ENCODE measurements around the gene SUCLG2. TPM values are rescaled to one million over a fixed set of nuclear protein-coding genes. Genes with fewer than 3 reads are reported as not detected.
"Not testable (repeated sequence)": the region's sequence is repeated elsewhere in the genome, so short reads cannot be mapped to it uniquely, and the experiment has no call there.

SUCLG2 gene
- total RNA-seq, 2 experiments from 2014 or later: 81.3 to 85.3 TPM

GRCh38 chr3:67542502-67543250 lies 111.7 kb downstream of the SUCLG2 start:
- H3K4me3 Mint-ChIP-seq; H3K27me3 Mint-ChIP-seq (ENCODE audit: low read depth); CTCF ChIA-PET; H3K27ac Mint-ChIP-seq; intact Hi-C loops (cut with micrococcal nuclease); DNase-seq: not testable (repeated sequence)
- H3K4me1 Mint-ChIP-seq (ENCODE audit: low read depth): peaks cover 20% of the 10 kb centered on the region
- H3K36me3 Mint-ChIP-seq (ENCODE audit: low read depth): peaks cover 50% of the 10 kb centered on the region
- H3K9me3 Mint-ChIP-seq: peaks cover 19% of the 10 kb centered on the region

- Mint-ChIP-seq H3K27ac (no peak overlapping the region), H3K4me3 (no peak overlapping the region), H3K9me3 (peaks cover 21% of the 10 kb centered on the region), H3K27me3 (ENCODE audit: low read depth) (no peaks in the 10 kb centered on the region), H3K36me3 (ENCODE audit: low read depth) (peaks cover 44% of the 10 kb centered on the region), H3K4me1 (ENCODE audit: low read depth) (peaks cover 26% of the 10 kb centered on the region)
- intact Hi-C loops (cut with micrococcal nuclease): no loop called here
- no peak for DNase-seq
- CTCF ChIA-PET: interaction anchor here (0.6 kb wide), 1 partner anchor 120 kb away, joined by 3 read pairs; no protein-coding TSS in a partner anchor
Measured at GRCh38 chr3:67540198-67540894, 114.1 kb downstream of the SUCLG2 start.

- H3K27me3 Mint-ChIP-seq (ENCODE audit: low read depth); H3K27ac Mint-ChIP-seq; H3K4me3 Mint-ChIP-seq; intact Hi-C loops (cut with micrococcal nuclease); DNase-seq; CTCF ChIA-PET: not testable (repeated sequence)
- H3K9me3 Mint-ChIP-seq: peaks cover 17% of the 10 kb centered on the region
- peaks cover 36% of the 10 kb centered on the region for H3K4me1 Mint-ChIP-seq (ENCODE audit: low read depth)
- H3K36me3 Mint-ChIP-seq (ENCODE audit: low read depth): peaks cover 38% of the 10 kb centered on the region
Measured at GRCh38 chr3:67537203-67537602, 117.2 kb downstream of the SUCLG2 start.

- Mint-ChIP-seq H3K27ac (no peak overlapping the region), H3K4me1 (ENCODE audit: low read depth) (peaks cover 40% of the 10 kb centered on the region), H3K36me3 (ENCODE audit: low read depth) (peaks cover 24% of the 10 kb centered on the region), H3K27me3 (ENCODE audit: low read depth) (no peaks in the 10 kb centered on the region), H3K4me3 (no peak overlapping the region), H3K9me3 (peaks cover 16% of the 10 kb centered on the region)
- intact Hi-C loops (cut with micrococcal nuclease): no loop called here
- no peak for DNase-seq
- CTCF ChIA-PET: interaction anchor here (0.9 kb wide), 1 partner anchor 255 kb away, joined by 3 read pairs; no protein-coding TSS in a partner anchor
Measured at GRCh38 chr3:67535006-67535405, 119.4 kb downstream of the SUCLG2 start.

GRCh38 chr3:67534594-67534993 lies 119.8 kb downstream of the SUCLG2 start:
- no peak overlapping the region for H3K4me3 Mint-ChIP-seq
- no peak for DNase-seq
- no peaks in the 10 kb centered on the region for H3K27me3 Mint-ChIP-seq (ENCODE audit: low read depth)
- H3K27ac Mint-ChIP-seq: no peak overlapping the region
- intact Hi-C loops (cut with micrococcal nuclease): no loop called here
- H3K9me3 Mint-ChIP-seq: peaks cover 11% of the 10 kb centered on the region
- peaks cover 37% of the 10 kb centered on the region for H3K4me1 Mint-ChIP-seq (ENCODE audit: low read depth)
- CTCF ChIA-PET: interaction anchor here (0.9 kb wide), 1 partner anchor 255 kb away, joined by 3 read pairs; no protein-coding TSS in a partner anchor
- peaks cover 21% of the 10 kb centered on the region for H3K36me3 Mint-ChIP-seq (ENCODE audit: low read depth)

GRCh38 chr3:67531181-67532101 lies 123.0 kb downstream of the SUCLG2 start:
- peaks cover 39% of the 10 kb centered on the region for H3K4me1 Mint-ChIP-seq (ENCODE audit: low read depth)
- intact Hi-C loops (cut with micrococcal nuclease): no loop called here
- peaks cover 34% of the 10 kb centered on the region for H3K36me3 Mint-ChIP-seq (ENCODE audit: low read depth)
- CTCF ChIA-PET: interaction anchor here (0.9 kb wide), 1 partner anchor 109 kb away, joined by 3 read pairs; no protein-coding TSS in a partner anchor
- H3K27ac Mint-ChIP-seq: no peak overlapping the region
- no peak overlapping the region for H3K4me3 Mint-ChIP-seq
- DNase-seq: no peak
- H3K27me3 Mint-ChIP-seq (ENCODE audit: low read depth): no peaks in the 10 kb centered on the region
- no peaks in the 10 kb centered on the region for H3K9me3 Mint-ChIP-seq

- peaks cover 43% of the 10 kb centered on the region for H3K36me3 Mint-ChIP-seq (ENCODE audit: low read depth)
Measured at GRCh38 chr3:67529915-67530314, 124.5 kb downstream of the SUCLG2 start.

GRCh38 chr3:67529337-67529736 lies 125.1 kb downstream of the SUCLG2 start:
- Mint-ChIP-seq H3K27ac (no peak overlapping the region), H3K9me3 (no peaks in the 10 kb centered on the region), H3K4me1 (ENCODE audit: low read depth) (peaks cover 25% of the 10 kb centered on the region), H3K27me3 (ENCODE audit: low read depth) (no peaks in the 10 kb centered on the region), H3K4me3 (no peak overlapping the region), H3K36me3 (ENCODE audit: low read depth) (peaks cover 48% of the 10 kb centered on the region)
- CTCF ChIA-PET: interaction anchor here (0.7 to 1.3 kb wide), 2 partner anchors 9 to 1023 kb away, joined by 3 to 4 read pairs; no protein-coding TSS in a partner anchor
- intact Hi-C loops (cut with micrococcal nuclease): no loop called here
- no peak for DNase-seq

More at GRCh38 chr3:67529915-67530314, 124.5 kb downstream of the SUCLG2 start:
- H3K27me3 Mint-ChIP-seq (ENCODE audit: low read depth): no peaks in the 10 kb centered on the region
- CTCF ChIA-PET: interaction anchor here (0.6 to 1.3 kb wide), 2 partner anchors 10 to 1346 kb away, joined by 4 read pairs; no protein-coding TSS in a partner anchor
- H3K9me3 Mint-ChIP-seq: no peaks in the 10 kb centered on the region
- H3K27ac Mint-ChIP-seq: no peak overlapping the region
- intact Hi-C loops (cut with micrococcal nuclease): no loop called here
- no peak for DNase-seq
- H3K4me1 Mint-ChIP-seq (ENCODE audit: low read depth): peaks cover 27% of the 10 kb centered on the region
- H3K4me3 Mint-ChIP-seq: no peak overlapping the region

- DNase-seq: no peak
- intact Hi-C loops (cut with micrococcal nuclease): no loop called here
- H3K4me3 Mint-ChIP-seq: no peak overlapping the region
- CTCF ChIA-PET: no interaction called here
- H3K36me3 Mint-ChIP-seq (ENCODE audit: low read depth): peaks cover 50% of the 10 kb centered on the region
- no peak overlapping the region for H3K27ac Mint-ChIP-seq
- peaks cover 15% of the 10 kb centered on the region for H3K4me1 Mint-ChIP-seq (ENCODE audit: low read depth)
- no peaks in the 10 kb centered on the region for H3K9me3 Mint-ChIP-seq
- H3K27me3 Mint-ChIP-seq (ENCODE audit: low read depth): no peaks in the 10 kb centered on the region
Measured at GRCh38 chr3:67526246-67526645, 128.2 kb downstream of the SUCLG2 start.

- CTCF ChIA-PET: no interaction called here
- DNase-seq: no peak
- no peak overlapping the region for H3K4me3 Mint-ChIP-seq
- H3K27ac Mint-ChIP-seq: no peak overlapping the region
- no peaks in the 10 kb centered on the region for H3K9me3 Mint-ChIP-seq
- H3K36me3 Mint-ChIP-seq (ENCODE audit: low read depth): peaks cover 59% of the 10 kb centered on the region
- intact Hi-C loops (cut with micrococcal nuclease): no loop called here
- H3K4me1 Mint-ChIP-seq (ENCODE audit: low read depth): peaks cover 4% of the 10 kb centered on the region
- H3K27me3 Mint-ChIP-seq (ENCODE audit: low read depth): no peaks in the 10 kb centered on the region
Measured at GRCh38 chr3:67524046-67524445, 130.4 kb downstream of the SUCLG2 start.

GRCh38 chr3:67522081-67522480 lies 132.3 kb downstream of the SUCLG2 start:
- H3K27ac Mint-ChIP-seq: no peak overlapping the region
- intact Hi-C loops (cut with micrococcal nuclease): no loop called here
- CTCF ChIA-PET: no interaction called here
- no peak for DNase-seq
- no peaks in the 10 kb centered on the region for H3K27me3 Mint-ChIP-seq (ENCODE audit: low read depth)
- peaks cover 49% of the 10 kb centered on the region for H3K36me3 Mint-ChIP-seq (ENCODE audit: low read depth)
- H3K9me3 Mint-ChIP-seq: no peaks in the 10 kb centered on the region
- no peak overlapping the region for H3K4me3 Mint-ChIP-seq
- H3K4me1 Mint-ChIP-seq (ENCODE audit: low read depth): no peaks in the 10 kb centered on the region
